Liver (tissue), 9 donors: ENCODE measurements around the gene HFM1. TPM values are rescaled to one million over a fixed set of nuclear protein-coding genes. Genes with fewer than 3 reads are reported as not detected.

Experiments
- DNase-seq: peaks from one replicate; pipeline ENCODE4 v3.0.0-alpha.2; 2017; ENCODE audit warnings: low spot score
- H3K27ac ChIP-seq, 2 donors: one replicate each; pipeline ENCODE4 v1.7.0; 2013; ENCODE audit warnings: inconsistent platforms in 2 of 2, low read length in 2 of 2, control low read depth in 1 of 2, low read depth in 1 of 2, mild to moderate bottlenecking in 1 of 2
- H3K27me3 ChIP-seq, 4 donors: one replicate each; pipeline versions ENCODE4 v1.6.1 to v1.7.0; 2013; ENCODE audit warnings: low read length in 3 of 4, inconsistent platforms in 1 of 4, mild to moderate bottlenecking in 1 of 4, moderate library complexity in 1 of 4; ENCODE audit not compliant: control insufficient read depth in 4 of 4, insufficient read depth in 4 of 4
- H3K36me3 ChIP-seq, 4 donors: one replicate each; pipeline versions ENCODE4 v1.6.1 to v1.7.0; 2013; ENCODE audit warnings: low read length in 3 of 4, mild to moderate bottlenecking in 3 of 4, low read depth in 1 of 4, moderate library complexity in 1 of 4; ENCODE audit not compliant: control insufficient read depth in 4 of 4, insufficient read depth in 3 of 4
- H3K4me1 ChIP-seq, 4 donors: one replicate each; pipeline versions ENCODE4 v1.6.1 to v1.7.0; 2013; ENCODE audit warnings: low read length in 3 of 4, mild to moderate bottlenecking in 3 of 4, moderate library complexity in 1 of 4; ENCODE audit not compliant: control insufficient read depth in 4 of 4, insufficient read depth in 4 of 4
- H3K4me3 ChIP-seq, 3 donors: one replicate each; pipeline versions ENCODE4 v1.6.1 to v1.7.0; 2013; ENCODE audit warnings: low read length in 3 of 3, control low read depth in 1 of 3, low read depth in 1 of 3, mild to moderate bottlenecking in 1 of 3
- H3K9ac ChIP-seq, 2 donors: one replicate each; pipeline ENCODE4 v1.7.0; 2013; ENCODE audit warnings: low read length in 2 of 2, mild to moderate bottlenecking in 2 of 2, moderate library complexity in 2 of 2, control low read depth in 1 of 2, low read depth in 1 of 2
- H3K9me3 ChIP-seq, 4 donors: one replicate each; pipeline versions ENCODE4 v1.6.1 to v1.7.0; 2013; ENCODE audit warnings: low read length in 3 of 4; ENCODE audit not compliant: control insufficient read depth in 4 of 4
- CTCF ChIP-seq: fragments of 150-350 bp; IDR thresholded peaks from 2 replicates; pipeline ENCODE4 v1.5.1; 2017; ENCODE audit warnings: improper control_type of control experiment, low read depth, low read length; ENCODE audit not compliant: missing input control
- EGR1 ChIP-seq, 2 donors: IDR thresholded peaks; 2 replicates each; pipeline ENCODE4 v1.6.1; 2016 to 2018; ENCODE audit warnings: antibody characterized with exemption in 2 of 2, low read depth in 2 of 2
- FOXA1 ChIP-seq: IDR thresholded peaks from 2 replicates; pipeline ENCODE4 v1.6.1; 2016; ENCODE audit warnings: antibody characterized with exemption
- GABPA ChIP-seq, 2 donors: IDR thresholded peaks in 1 of 2; conservative IDR thresholded peaks in 1 of 2; 2 replicates each; pipeline ENCODE4 v1.6.1; 2016; ENCODE audit warnings: antibody characterized with exemption in 2 of 2, mild to moderate bottlenecking in 1 of 2, moderate library complexity in 1 of 2
- HNF4A ChIP-seq, 2 donors: conservative IDR thresholded peaks; 2 replicates each; pipeline ENCODE4 v1.6.1; 2016; ENCODE audit warnings: antibody characterized with exemption in 2 of 2, mild to moderate bottlenecking in 2 of 2
- HNF4G ChIP-seq: IDR thresholded peaks from 2 replicates; pipeline ENCODE4 v1.6.1; 2016; ENCODE audit warnings: antibody characterized with exemption
- JUND ChIP-seq, 2 donors: IDR thresholded peaks; 2 replicates each; pipeline ENCODE4 v1.6.1; 2016; ENCODE audit warnings: antibody characterized with exemption in 2 of 2
- RAD21 ChIP-seq, 2 donors: IDR thresholded peaks; 2 replicates each; pipeline ENCODE4 v1.6.1; 2016; ENCODE audit warnings: antibody characterized with exemption in 2 of 2, mild to moderate bottlenecking in 2 of 2
- REST ChIP-seq: IDR thresholded peaks from 2 replicates; pipeline ENCODE4 v1.6.1; 2016; ENCODE audit warnings: antibody characterized with exemption, mild to moderate bottlenecking
- RXRA ChIP-seq, 2 donors: IDR thresholded peaks; 2 replicates each; pipeline ENCODE4 v1.6.1; 2017 to 2018; ENCODE audit warnings: antibody characterized with exemption in 2 of 2, mild to moderate bottlenecking in 1 of 2
- YY1 ChIP-seq: IDR thresholded peaks from 2 replicates; pipeline ENCODE4 v1.6.1; 2016; ENCODE audit warnings: antibody characterized with exemption, mild to moderate bottlenecking
- ZBTB33 ChIP-seq: IDR thresholded peaks from 2 replicates; pipeline ENCODE4 v1.6.1; 2016; ENCODE audit warnings: antibody characterized with exemption
- WGBS: extraction: QIAGEN DNeasy Blood & Tissue Kit; methylation state at CpG from one replicate; pipeline ENCODE4 v1.1.7; 2013; 5-methylcytosine and 5-hydroxymethylcytosine counted together
- polyA plus RNA-seq, 2 donors: library from polyadenylated mRNA; stranded (reverse) in 1 of 2; unstranded in 1 of 2; fragments of 200-250 nt in 1 of 2; fragments of >200 nt in 1 of 2; fragmentation: Nextera tagmentation in 1 of 2; extraction: Ambion mirVana in 1 of 2; gene quantifications; one replicate each; pipeline versions ENCODE4 v1.2.1 to v1.2.3, GENCODE V29; 2013 to 2015
- total RNA-seq, 2 donors: library from RNA; depleted of rRNA; stranded (reverse); fragments of >200 nt; gene quantifications; one replicate each; pipeline ENCODE4 v1.2.3, GENCODE V29; 2014
- donor health status: healthy.
- donor health status: healthy.
- donor health status: healthy.
- donor health status: healthy.
- donor health status: healthy.

The HFM1 gene
- total and polyA plus RNA-seq, 4 donors, result 0.01 to 2.8 (median 0.29) TPM

DNA sequence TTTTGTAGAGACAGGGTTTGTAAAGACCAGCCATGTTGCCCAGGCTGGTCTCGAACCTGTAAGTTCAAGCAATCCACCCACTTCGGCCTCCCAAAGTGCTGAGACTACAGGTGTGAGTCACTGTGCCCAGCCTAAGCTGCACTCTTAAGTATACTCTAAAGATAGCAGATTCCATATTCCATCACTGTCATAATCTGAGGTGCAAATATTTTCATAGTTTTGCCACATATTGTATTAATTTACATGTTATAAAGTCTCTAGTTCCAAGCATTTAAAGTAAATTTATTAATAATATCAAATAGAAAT lies 121.3 kb downstream of the HFM1 start:
- no peaks in the 10 kb centered on the region for H3K36me3 ChIP-seq
- no peak for TF ChIP-seq CTCF
- no peak for TF ChIP-seq EGR1 (IDR thresholded peaks at IDR 0.05; ENCODE audit: low read depth in 2 of 2)
- TF ChIP-seq HNF4A (conservative IDR thresholded peaks at IDR 0.05), result no peak
- no peak for TF ChIP-seq RXRA (IDR thresholded peaks at IDR 0.05)
- TF ChIP-seq HNF4G, result no peak
- TF ChIP-seq REST, result no peak
- no peak for TF ChIP-seq FOXA1
- no peak for TF ChIP-seq GABPA (IDR thresholded peaks at IDR 0.05 in 1 of 2, conservative IDR thresholded peaks at IDR 0.05 in 1 of 2)
- no peak for TF ChIP-seq RAD21 (IDR thresholded peaks at IDR 0.05)
- TF ChIP-seq YY1, result no peak
- no peak for TF ChIP-seq JUND (IDR thresholded peaks at IDR 0.05)
- TF ChIP-seq ZBTB33, result no peak
- WGBS, result 98% methylated on average over 2 of the region's 2 CpGs
- no peak overlapping the region for H3K27ac ChIP-seq
- H3K4me1 ChIP-seq, result peaks cover 0 to 6% (median 1%) of the 10 kb centered on the region in 4 donors
- H3K9ac ChIP-seq, result no peak overlapping the region
- no peak overlapping the region for H3K4me3 ChIP-seq
- H3K27me3 ChIP-seq, result no peaks in the 10 kb centered on the region
- H3K9me3 ChIP-seq, result no peaks in the 10 kb centered on the region
- DNase-seq, result no peak

DNA sequence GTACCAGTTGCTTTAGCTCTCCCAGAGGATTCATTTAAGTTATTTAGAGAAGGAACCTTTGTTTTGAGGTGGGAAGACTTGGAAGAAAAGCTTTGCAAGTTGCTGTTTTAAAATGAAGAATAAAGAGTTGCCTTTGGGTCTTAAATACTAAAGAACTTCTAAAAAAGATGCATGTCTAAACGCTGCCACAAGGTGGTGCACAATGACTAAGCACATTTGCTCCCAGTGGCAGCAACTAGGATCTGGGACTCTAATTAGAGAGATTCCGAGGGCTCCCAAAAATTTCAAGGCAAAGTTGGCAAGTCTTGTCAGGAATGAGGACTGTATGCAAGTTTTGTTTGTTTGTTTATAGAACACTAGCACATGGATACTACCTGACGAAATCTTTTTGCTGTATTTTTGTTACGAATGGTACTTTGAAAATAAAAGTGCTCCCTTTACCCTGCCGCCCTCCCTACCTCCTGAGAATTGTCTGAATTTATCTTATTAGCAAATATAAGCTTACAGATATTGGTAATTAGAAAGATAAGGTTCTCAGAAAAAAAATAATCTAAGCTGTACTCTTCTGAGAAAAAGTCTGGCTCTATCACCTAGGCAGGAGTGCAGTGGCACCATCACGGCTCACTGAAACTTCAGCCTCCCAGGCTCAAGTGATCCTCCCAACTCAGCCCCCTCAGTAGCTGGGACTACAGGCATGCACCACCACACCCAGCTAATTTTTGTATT lies 121.8 kb downstream of the HFM1 start:
- Histone ChIP-seq H3K9me3 (no peaks in the 10 kb centered on the region), H3K9ac (peak overlapping the region in 1 of 2 donors; percentile 12), H3K4me3 (peak overlapping the region in 1 of 3 donors; percentile 28), H3K4me1 (peaks cover 0 to 6% (median 1%) of the 10 kb centered on the region in 4 donors), H3K27me3 (no peaks in the 10 kb centered on the region), H3K27ac (no peak overlapping the region), H3K36me3 (no peaks in the 10 kb centered on the region)
- WGBS, result 49% methylated on average over 6 of the region's 6 CpGs
- peak; percentile 79 for TF ChIP-seq CTCF
- no peak for TF ChIP-seq REST
- peak; percentile 94 for TF ChIP-seq RAD21 (IDR thresholded peaks at IDR 0.05)
- no peak for TF ChIP-seq HNF4A (conservative IDR thresholded peaks at IDR 0.05)
- peak; percentile 58 for DNase-seq
